Measurements from ENCODE around the gene MMGT1. TPM values are rescaled to one million over a fixed set of nuclear protein-coding genes. Genes with fewer than 3 reads are reported as not detected.

Gene MMGT1
- total and polyA plus RNA-seq, 2 experiments from 2014 or later, result 6.9 to 25.4 TPM

DNA sequence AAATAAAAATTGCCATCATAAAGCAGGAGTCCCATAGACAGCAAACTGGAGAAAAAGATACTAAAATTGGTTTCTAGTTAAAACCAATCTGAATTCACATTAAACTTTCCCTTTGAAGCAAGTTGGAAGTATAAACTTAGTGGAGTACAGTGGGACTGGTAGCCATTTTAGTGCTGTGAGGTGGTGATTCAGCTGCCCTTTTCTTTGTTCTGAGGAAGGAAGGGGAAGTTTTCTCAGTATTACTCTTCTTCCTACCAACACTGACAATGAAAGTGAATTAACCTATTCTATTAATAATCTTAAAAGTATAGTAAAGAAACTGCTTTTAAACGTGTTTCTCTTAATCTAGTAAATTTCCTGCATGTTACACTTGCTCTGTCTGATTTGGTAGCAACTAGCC is 48.1 kb upstream of the MMGT1 start:
- DNase-seq (ENCODE audit: low spot score), result no peak
- Histone ChIP-seq H3K27me3 (ENCODE audit: insufficient read depth) (no peaks in the 10 kb centered on the region), H3K4me3 (no peak overlapping the region), H3K27ac (ENCODE audit: low read depth) (no peak overlapping the region), H3K4me1 (ENCODE audit: insufficient read depth) (no peaks in the 10 kb centered on the region), H2AFZ (no peak overlapping the region), H4K20me1 (replicated peaks; ENCODE audit: insufficient read depth) (no peaks in the 10 kb centered on the region), H3K4me2 (no peak overlapping the region), H3K79me2 (replicated peaks; ENCODE audit: insufficient read depth) (no peaks in the 10 kb centered on the region), H3F3A (replicated peaks; ENCODE audit: low read depth) (no peaks in the 10 kb centered on the region), H3K9me2 (ENCODE audit: insufficient read depth) (no peaks in the 10 kb centered on the region), H3K36me3 (ENCODE audit: insufficient read depth) (no peaks in the 10 kb centered on the region; the same call in 1 of the 2 replicates)
- no peak for ATAC-seq
- Mint-ChIP-seq H3K36me3 (ENCODE audit: low read depth) (peaks cover 30% of the 10 kb centered on the region), H3K27ac (no peak overlapping the region), H3K4me3 (no peak overlapping the region), H3K9me3 (no peaks in the 10 kb centered on the region; the same call in 2 of the 3 replicates), H3K27me3 (ENCODE audit: insufficient read depth, low read depth, poor library complexity) (no peaks in the 10 kb centered on the region), H3K4me1 (no peaks in the 10 kb centered on the region)
- no peak for TF ChIP-seq ZNF114 (CRISPR knock-in tag; IDR thresholded peaks at IDR 0.05)
- no peak for TF ChIP-seq ZNF331 (CRISPR knock-in tag; IDR thresholded peaks at IDR 0.05; ENCODE audit: low read depth)
- TF ChIP-seq CREB1 (CRISPR knock-in tag; IDR thresholded peaks at IDR 0.05; ENCODE audit: low read depth), result no peak

DNA sequence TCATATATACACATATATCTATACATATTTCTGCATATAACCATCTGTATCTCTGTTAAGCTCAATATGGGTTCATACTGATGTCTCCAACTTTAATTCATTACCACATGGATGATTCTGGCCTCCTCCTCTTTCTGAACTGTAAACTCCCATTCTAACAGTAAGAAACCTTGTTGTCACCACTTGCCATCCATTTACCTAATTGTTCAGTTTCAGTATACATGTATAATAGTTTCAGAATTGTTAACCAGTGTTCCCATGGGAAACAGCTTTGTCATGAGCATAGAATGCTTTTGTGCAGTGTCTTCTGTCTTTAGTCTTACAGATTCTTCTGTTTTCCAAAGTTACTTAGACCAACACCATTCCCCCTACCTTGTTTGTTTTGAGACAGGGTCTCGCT is 47.4 kb upstream of the MMGT1 start:
- Mint-ChIP-seq H3K4me3 (no peak overlapping the region), H3K9me3 (no peaks in the 10 kb centered on the region; the same call in 2 of the 3 replicates), H3K4me1 (no peaks in the 10 kb centered on the region), H3K27ac (no peak overlapping the region), H3K36me3 (ENCODE audit: low read depth) (peaks cover 30% of the 10 kb centered on the region), H3K27me3 (ENCODE audit: insufficient read depth, low read depth, poor library complexity) (no peaks in the 10 kb centered on the region)
- H3K4me3 ChIP-seq, result no peak overlapping the region
- H3K4me2 ChIP-seq, result no peak overlapping the region
- no peaks in the 10 kb centered on the region for H3K27me3 ChIP-seq (ENCODE audit: insufficient read depth)
- ATAC-seq (no peak), DNase-seq (ENCODE audit: low spot score) (no peak)
- no peaks in the 10 kb centered on the region for H3F3A ChIP-seq (replicated peaks; ENCODE audit: low read depth)
- H3K9me2 ChIP-seq (ENCODE audit: insufficient read depth), result no peaks in the 10 kb centered on the region
- H2AFZ ChIP-seq, result no peak overlapping the region
- no peaks in the 10 kb centered on the region for H4K20me1 ChIP-seq (replicated peaks; ENCODE audit: insufficient read depth)
- H3K79me2 ChIP-seq (replicated peaks; ENCODE audit: insufficient read depth), result no peaks in the 10 kb centered on the region
- no peaks in the 10 kb centered on the region; the same call in 1 of the 2 replicates for H3K36me3 ChIP-seq (ENCODE audit: insufficient read depth)
- no peak for TF ChIP-seq JUNB (IDR thresholded peaks at IDR 0.05; ENCODE audit: unreplicated experiment)
- no peak for TF ChIP-seq EZH2phosphoT487 (IDR thresholded peaks at IDR 0.05; ENCODE audit: unreplicated experiment)
- TF ChIP-seq ZNF114 (CRISPR knock-in tag; IDR thresholded peaks at IDR 0.05), result no peak
- TF ChIP-seq EZH2 (IDR thresholded peaks at IDR 0.05; ENCODE audit: low read depth, unreplicated experiment), result no peak
- TF ChIP-seq POLR2AphosphoS5 (IDR thresholded peaks at IDR 0.05; ENCODE audit: low read depth), result no peak
- TF ChIP-seq, protein P1, sequence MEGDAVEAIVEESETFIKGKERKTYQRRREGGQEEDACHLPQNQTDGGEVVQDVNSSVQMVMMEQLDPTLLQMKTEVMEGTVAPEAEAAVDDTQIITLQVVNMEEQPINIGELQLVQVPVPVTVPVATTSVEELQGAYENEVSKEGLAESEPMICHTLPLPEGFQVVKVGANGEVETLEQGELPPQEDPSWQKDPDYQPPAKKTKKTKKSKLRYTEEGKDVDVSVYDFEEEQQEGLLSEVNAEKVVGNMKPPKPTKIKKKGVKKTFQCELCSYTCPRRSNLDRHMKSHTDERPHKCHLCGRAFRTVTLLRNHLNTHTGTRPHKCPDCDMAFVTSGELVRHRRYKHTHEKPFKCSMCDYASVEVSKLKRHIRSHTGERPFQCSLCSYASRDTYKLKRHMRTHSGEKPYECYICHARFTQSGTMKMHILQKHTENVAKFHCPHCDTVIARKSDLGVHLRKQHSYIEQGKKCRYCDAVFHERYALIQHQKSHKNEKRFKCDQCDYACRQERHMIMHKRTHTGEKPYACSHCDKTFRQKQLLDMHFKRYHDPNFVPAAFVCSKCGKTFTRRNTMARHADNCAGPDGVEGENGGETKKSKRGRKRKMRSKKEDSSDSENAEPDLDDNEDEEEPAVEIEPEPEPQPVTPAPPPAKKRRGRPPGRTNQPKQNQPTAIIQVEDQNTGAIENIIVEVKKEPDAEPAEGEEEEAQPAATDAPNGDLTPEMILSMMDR (conservative IDR thresholded peaks at IDR 0.05; ENCODE audit: low read depth in 2 of 2), result no peak
- no peak for TF ChIP-seq REST (IDR thresholded peaks at IDR 0.05; ENCODE audit: unreplicated experiment)
- TF ChIP-seq, protein P2, sequence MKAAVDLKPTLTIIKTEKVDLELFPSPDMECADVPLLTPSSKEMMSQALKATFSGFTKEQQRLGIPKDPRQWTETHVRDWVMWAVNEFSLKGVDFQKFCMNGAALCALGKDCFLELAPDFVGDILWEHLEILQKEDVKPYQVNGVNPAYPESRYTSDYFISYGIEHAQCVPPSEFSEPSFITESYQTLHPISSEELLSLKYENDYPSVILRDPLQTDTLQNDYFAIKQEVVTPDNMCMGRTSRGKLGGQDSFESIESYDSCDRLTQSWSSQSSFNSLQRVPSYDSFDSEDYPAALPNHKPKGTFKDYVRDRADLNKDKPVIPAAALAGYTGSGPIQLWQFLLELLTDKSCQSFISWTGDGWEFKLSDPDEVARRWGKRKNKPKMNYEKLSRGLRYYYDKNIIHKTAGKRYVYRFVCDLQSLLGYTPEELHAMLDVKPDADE (IDR thresholded peaks at IDR 0.05), result no peak
- H3K4me1 ChIP-seq (ENCODE audit: insufficient read depth), result no peaks in the 10 kb centered on the region
- no peak overlapping the region for H3K27ac ChIP-seq (ENCODE audit: low read depth)

Data from GM23338 (cell line).